Measurements from ENCODE around the gene CNOT6.

DNA sequence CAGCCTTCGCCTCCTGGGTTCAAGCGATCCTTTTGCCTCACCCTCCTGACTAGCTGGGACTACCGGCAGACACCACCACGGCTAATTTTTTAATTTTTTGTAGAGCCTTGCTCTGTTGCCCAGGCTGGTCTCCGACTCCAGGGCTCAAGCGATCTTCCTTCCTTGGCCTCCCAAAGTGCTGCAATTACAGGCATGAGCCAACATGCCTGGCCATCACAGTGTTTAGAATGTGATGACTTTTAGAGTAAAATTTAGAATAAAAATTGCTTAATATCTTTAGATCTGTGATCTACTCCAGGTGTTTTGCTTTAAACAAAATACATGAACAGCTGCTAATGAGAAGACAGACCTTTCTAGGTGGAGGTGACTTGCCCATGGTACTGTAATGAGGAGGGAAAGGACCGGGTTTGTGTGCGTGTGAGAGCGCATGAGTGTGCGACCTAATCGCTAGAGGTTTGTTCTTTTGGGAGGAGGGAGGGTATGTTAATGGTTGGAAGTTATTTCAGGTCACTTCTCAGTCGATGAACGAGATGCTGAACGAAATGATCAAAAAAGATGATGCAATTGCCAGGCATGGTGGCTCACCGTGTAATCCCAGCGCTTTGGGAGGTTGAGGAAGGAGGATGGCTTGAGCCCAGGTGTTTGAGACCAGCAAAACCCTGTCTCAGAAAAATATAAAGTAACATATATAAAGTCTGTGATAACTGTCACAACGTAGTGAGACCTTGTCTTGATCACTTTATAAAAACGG lies 2.0 kb downstream of the CNOT6 start:
- TF ChIP-seq POLR2A (IDR thresholded peaks at IDR 0.05), result no peak
- TF ChIP-seq, protein P1, sequence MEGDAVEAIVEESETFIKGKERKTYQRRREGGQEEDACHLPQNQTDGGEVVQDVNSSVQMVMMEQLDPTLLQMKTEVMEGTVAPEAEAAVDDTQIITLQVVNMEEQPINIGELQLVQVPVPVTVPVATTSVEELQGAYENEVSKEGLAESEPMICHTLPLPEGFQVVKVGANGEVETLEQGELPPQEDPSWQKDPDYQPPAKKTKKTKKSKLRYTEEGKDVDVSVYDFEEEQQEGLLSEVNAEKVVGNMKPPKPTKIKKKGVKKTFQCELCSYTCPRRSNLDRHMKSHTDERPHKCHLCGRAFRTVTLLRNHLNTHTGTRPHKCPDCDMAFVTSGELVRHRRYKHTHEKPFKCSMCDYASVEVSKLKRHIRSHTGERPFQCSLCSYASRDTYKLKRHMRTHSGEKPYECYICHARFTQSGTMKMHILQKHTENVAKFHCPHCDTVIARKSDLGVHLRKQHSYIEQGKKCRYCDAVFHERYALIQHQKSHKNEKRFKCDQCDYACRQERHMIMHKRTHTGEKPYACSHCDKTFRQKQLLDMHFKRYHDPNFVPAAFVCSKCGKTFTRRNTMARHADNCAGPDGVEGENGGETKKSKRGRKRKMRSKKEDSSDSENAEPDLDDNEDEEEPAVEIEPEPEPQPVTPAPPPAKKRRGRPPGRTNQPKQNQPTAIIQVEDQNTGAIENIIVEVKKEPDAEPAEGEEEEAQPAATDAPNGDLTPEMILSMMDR (IDR thresholded peaks at IDR 0.05), result no peak

Data from transverse colon (tissue), 3 donors.